Right lobe of liver (tissue), 6 donors: ENCODE measurements around the gene SOX8. TPM values are rescaled to one million over a fixed set of nuclear protein-coding genes. Genes with fewer than 3 reads are reported as not detected.

Experiments used
- ATAC-seq, 4 donors: fragments of 200-7000 bp; cut with Tn5 transposase; one replicate each; pipeline ENCODE4 v1.9.1; 2020; ENCODE audit warnings: mild to moderate bottlenecking in 4 of 4, moderate library complexity in 4 of 4
- DNase-seq, 3 donors: peaks; one replicate each; pipeline ENCODE4 v3.0.0-alpha.2; 2020
- H3K27ac ChIP-seq, 3 donors: fragments of 200-600 bp; one replicate each; pipeline ENCODE4 v1.8.0; 2022
- H3K27me3 ChIP-seq, 2 donors: fragments of 200-600 bp; one replicate each; pipeline ENCODE4 v1.8.0; 2022
- H3K36me3 ChIP-seq, 4 donors: fragments of 200-600 bp; sonication (generic) in 1 of 4; one replicate each; pipeline versions ENCODE4 v1.5.1 to v1.8.0; 2017 to 2022; ENCODE audit warnings: control low read depth in 1 of 4
- H3K4me1 ChIP-seq, 4 donors: fragments of 200-600 bp; sonication (generic) in 1 of 4; one replicate each; pipeline versions ENCODE4 v1.5.1 to v1.8.0; 2017 to 2022; ENCODE audit warnings: control low read depth in 1 of 4
- H3K4me3 ChIP-seq, 3 donors: fragments of 200-600 bp; one replicate each; pipeline ENCODE4 v1.8.0; 2022
- H3K9me3 ChIP-seq, 4 donors: fragments of 200-600 bp; sonication (generic) in 1 of 4; one replicate each; pipeline versions ENCODE4 v1.5.1 to v1.8.0; 2017 to 2022; ENCODE audit warnings: control low read depth in 1 of 4
- POLR2A ChIP-seq: fragments of 450-650 bp; IDR thresholded peaks from one replicate; pipeline ENCODE4 v1.6.1; 2017; ENCODE audit warnings: antibody characterized with exemption, mild to moderate bottlenecking
- WGBS: methylation state at CpG from one replicate; pipeline ENCODE4 v1.1.6; 2018; ENCODE audit warnings: low coverage, low lambda C conversion rate; ENCODE audit not compliant: insufficient coverage; ENCODE audit errors: missing lambda C conversion rate; 5-methylcytosine and 5-hydroxymethylcytosine counted together
- intact Hi-C, 2 donors: fragments of 100-400 bp; cut with DNase I; formaldehyde crosslinking; loops; one replicate each; pipeline versions ENCODE4 v1.11.2 to v1.14.1; 2022
- total RNA-seq, 6 experiments: library from RNA; depleted of rRNA in 2 of 6; stranded (reverse); fragments of >200 nt in 2 of 6; fragmentation: NEBNext Ultra II Directional in 3 of 6; extraction: Animal tissue kit (Norgen Biotek cat#: 25700) in 3 of 6; gene quantifications; one replicate each; pipeline versions ENCODE4 v1.1.0 to v1.2.4, GENCODE V29; 2016 to 2023
- TF ChIP-seq, protein P1 (sequence below), 4 donors: fragments of 200-600 bp in 3 of 4; fragments of 450-650 bp in 1 of 4; IDR thresholded peaks; one replicate each; pipeline versions ENCODE4 v1.5.1 to v1.8.0; 2016 to 2022; ENCODE audit warnings: antibody characterized with exemption in 4 of 4, mild to moderate bottlenecking in 2 of 4
- donor health status: DM: no; HTN: yes; CAD: no.
- donor health status: DM: no; HTN: no; CAD: no.
- donor health status: DM: no; HTN: no; CAD: no.
- donor health status: DM: no; HTN: yes; CAD: no.
- donor health status: DM: no; HTN: yes; CAD: no.

SOX8 gene
- total RNA-seq, 6 experiments from 2014 or later, result 0.07 to 0.13 (median 0.09) TPM; not detected in 3

DNA sequence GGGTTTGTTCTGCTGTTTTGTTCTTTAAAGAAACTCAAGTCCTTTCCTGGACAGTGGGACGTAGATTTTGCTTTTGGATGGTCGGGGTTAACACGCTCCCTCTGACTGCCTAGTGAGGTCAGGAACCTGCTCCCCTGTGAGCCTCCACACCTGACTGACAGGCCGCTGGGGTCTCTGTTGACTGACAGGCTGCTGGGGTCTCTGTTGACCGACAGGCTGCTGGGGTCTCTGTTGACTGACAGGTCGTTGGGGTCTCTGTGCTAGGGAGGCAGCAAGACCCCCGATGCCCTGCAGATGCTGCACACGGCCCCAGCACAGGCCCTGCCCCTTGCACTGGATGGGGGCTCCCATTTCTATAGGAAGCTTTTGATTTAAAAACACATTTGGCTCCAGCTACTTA, 44.3 kb upstream of the SOX8 start:
- TF ChIP-seq, protein P1, sequence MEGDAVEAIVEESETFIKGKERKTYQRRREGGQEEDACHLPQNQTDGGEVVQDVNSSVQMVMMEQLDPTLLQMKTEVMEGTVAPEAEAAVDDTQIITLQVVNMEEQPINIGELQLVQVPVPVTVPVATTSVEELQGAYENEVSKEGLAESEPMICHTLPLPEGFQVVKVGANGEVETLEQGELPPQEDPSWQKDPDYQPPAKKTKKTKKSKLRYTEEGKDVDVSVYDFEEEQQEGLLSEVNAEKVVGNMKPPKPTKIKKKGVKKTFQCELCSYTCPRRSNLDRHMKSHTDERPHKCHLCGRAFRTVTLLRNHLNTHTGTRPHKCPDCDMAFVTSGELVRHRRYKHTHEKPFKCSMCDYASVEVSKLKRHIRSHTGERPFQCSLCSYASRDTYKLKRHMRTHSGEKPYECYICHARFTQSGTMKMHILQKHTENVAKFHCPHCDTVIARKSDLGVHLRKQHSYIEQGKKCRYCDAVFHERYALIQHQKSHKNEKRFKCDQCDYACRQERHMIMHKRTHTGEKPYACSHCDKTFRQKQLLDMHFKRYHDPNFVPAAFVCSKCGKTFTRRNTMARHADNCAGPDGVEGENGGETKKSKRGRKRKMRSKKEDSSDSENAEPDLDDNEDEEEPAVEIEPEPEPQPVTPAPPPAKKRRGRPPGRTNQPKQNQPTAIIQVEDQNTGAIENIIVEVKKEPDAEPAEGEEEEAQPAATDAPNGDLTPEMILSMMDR (IDR thresholded peaks at IDR 0.05), result no peak
- no peak overlapping the region for H3K4me3 ChIP-seq
- ATAC-seq (no peak), DNase-seq (no peak)
- H3K9me3 ChIP-seq, result peaks cover 0 to 2% (median 0%) of the 10 kb centered on the region in 4 donors
- H3K4me1 ChIP-seq, result no peaks in the 10 kb centered on the region
- H3K27ac ChIP-seq, result no peak overlapping the region
- H3K27me3 ChIP-seq, result no peaks in the 10 kb centered on the region
- intact Hi-C loops, result no loop called here
- 93% methylated on average over 3 of the region's 8 CpGs for WGBS
- peaks cover 0 to 4% (median 0%) of the 10 kb centered on the region in 4 donors for H3K36me3 ChIP-seq

DNA sequence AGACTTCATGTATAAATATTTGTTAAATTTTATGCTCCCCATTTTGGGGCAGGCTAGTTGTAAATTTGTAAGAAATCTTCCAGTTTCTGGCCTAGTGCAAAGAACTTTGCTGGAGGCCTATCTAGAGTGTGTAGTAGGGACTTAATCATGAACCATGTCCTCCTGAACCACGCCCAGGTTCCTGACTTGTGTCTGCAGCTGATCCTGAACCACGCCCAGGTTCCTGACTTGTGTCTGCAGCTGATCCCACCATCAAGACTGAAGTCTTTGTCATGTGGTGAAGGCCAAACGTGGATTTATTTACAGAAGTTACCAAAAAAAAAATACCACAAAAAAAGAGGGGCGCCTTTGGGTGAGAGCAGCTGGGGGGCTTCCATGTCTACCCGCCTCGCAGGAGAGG, 43.8 kb upstream of the SOX8 start:
- no peak for DNase-seq
- peaks cover 0 to 2% (median 0%) of the 10 kb centered on the region in 4 donors for H3K9me3 ChIP-seq
- H3K4me3 ChIP-seq, result no peak overlapping the region
- peaks cover 0 to 4% (median 0%) of the 10 kb centered on the region in 4 donors for H3K36me3 ChIP-seq
- no peak overlapping the region for H3K27ac ChIP-seq
- H3K4me1 ChIP-seq, result no peaks in the 10 kb centered on the region
- intact Hi-C loops, result no loop called here
- TF ChIP-seq, protein P1 (IDR thresholded peaks at IDR 0.05), result no peak
- TF ChIP-seq POLR2A, result no peak
- no peak for ATAC-seq
- H3K27me3 ChIP-seq, result no peaks in the 10 kb centered on the region
- 79% methylated on average over 3 of the region's 6 CpGs for WGBS

DNA sequence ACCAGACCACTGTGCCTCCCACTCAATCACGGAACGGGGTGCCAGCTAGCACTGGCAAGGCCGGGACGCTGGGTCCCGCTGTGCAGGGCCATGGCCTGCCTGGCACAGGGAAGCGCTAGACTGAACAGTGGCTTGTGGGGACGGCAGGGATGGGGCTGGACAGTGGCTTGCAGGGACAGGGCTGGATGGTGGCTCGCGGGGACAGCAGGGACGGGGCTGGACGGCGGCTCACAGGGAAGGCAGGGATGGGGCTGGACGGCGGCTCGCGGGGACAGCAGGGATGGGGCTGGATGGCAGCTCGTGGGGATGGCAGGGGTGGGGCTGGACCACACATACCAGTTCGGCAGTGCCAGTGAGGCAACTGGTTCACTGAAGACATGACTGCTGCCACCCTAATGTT, 43.4 kb upstream of the SOX8 start:
- Histone ChIP-seq H3K9me3 (peaks cover 0 to 2% (median 0%) of the 10 kb centered on the region in 4 donors), H3K4me3 (no peak overlapping the region), H3K4me1 (no peaks in the 10 kb centered on the region), H3K27me3 (no peaks in the 10 kb centered on the region), H3K27ac (no peak overlapping the region), H3K36me3 (peaks cover 0 to 4% (median 0%) of the 10 kb centered on the region in 4 donors)
- ATAC-seq (no peak), DNase-seq (no peak)
- intact Hi-C loops, result no loop called here
- TF ChIP-seq, protein P1 (IDR thresholded peaks at IDR 0.05), result no peak
- TF ChIP-seq POLR2A, result no peak
- WGBS, result 49% methylated on average over 2 of the region's 18 CpGs

DNA sequence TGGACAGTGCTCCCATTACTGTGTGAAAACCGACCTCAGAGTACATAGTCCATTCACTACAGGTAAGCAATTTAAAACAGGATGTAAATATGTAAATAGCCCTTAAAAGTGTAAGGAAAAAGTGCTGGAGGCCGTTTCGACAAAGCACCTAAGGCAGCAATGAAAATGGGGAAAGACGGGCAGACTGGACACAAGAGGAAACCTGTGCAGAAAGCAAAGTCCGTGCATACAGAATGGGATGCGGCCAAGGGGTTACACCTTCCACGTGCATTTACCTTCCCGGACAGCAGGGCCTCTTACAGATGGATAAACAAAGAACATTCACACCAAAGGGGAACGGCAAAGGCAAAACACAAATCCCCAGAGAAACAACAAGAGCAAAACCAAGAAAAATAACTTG, 42.8 kb upstream of the SOX8 start:
- Histone ChIP-seq H3K9me3 (peaks cover 0 to 2% (median 0%) of the 10 kb centered on the region in 4 donors), H3K27ac (no peak overlapping the region), H3K4me1 (no peaks in the 10 kb centered on the region), H3K4me3 (no peak overlapping the region), H3K36me3 (peaks cover 0 to 4% (median 0%) of the 10 kb centered on the region in 4 donors), H3K27me3 (no peaks in the 10 kb centered on the region)
- DNase-seq, result no peak
- intact Hi-C loops, result no loop called here
- TF ChIP-seq, protein P1 (IDR thresholded peaks at IDR 0.05), result no peak
- TF ChIP-seq POLR2A, result no peak
- 88% methylated on average over 9 of the region's 9 CpGs for WGBS
- ATAC-seq, result no peak

DNA sequence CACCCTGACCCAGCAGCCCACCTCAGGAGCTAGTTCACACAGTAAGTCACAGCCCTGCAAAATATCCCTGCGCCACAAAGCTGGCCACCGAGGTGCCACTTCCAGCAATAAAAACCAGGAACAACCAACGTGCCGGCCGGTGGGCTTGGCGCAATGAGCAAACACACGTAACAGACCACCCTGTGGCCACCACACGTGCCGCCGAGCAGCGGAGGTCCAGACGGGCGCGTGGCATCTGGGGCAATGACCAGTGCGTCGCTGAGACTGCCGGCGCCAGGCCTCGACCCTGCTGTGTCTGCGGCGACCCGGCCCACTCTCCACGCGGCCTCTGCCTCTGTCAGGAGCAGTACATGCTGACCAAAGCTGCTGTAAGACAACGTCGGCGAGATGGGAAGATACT, 42.3 kb upstream of the SOX8 start:
- ATAC-seq, result no peak
- peaks cover 0 to 2% (median 0%) of the 10 kb centered on the region in 4 donors for H3K9me3 ChIP-seq

More for the DNA sequence above, 42.3 kb upstream of the SOX8 start:
- H3K4me3 ChIP-seq, result no peak overlapping the region
- H3K4me1 ChIP-seq, result no peaks in the 10 kb centered on the region
- H3K27me3 ChIP-seq, result no peaks in the 10 kb centered on the region
- H3K27ac ChIP-seq, result no peak overlapping the region
- 98% methylated on average over 11 of the region's 27 CpGs for WGBS
- DNase-seq, result no peak
- peaks cover 0 to 4% (median 0%) of the 10 kb centered on the region in 4 donors for H3K36me3 ChIP-seq
- intact Hi-C loops, result no loop called here
- TF ChIP-seq, protein P1 (IDR thresholded peaks at IDR 0.05), result no peak
- TF ChIP-seq POLR2A, result no peak
